Kidney (tissue), 14 donors: ENCODE results near the gene ARHGEF10L. TPM values are rescaled to one million over a fixed set of nuclear protein-coding genes. Genes with fewer than 3 reads are reported as not detected.

Experiments
- DNase-seq, 5 donors: peaks; one replicate each; pipeline ENCODE4 v3.0.0-alpha.2; 2013 to 2020
- FAIRE-seq: peaks from 2 replicates; lab custom pipeline; 2012; peaks lifted over from hg19 to GRCh38; lab: Jason Lieb, UNC
- H3K27ac ChIP-seq, 2 donors: one replicate each; pipeline ENCODE4 v1.7.0; 2013; ENCODE audit warnings: low read depth in 2 of 2, low read length in 2 of 2, inconsistent platforms in 1 of 2
- H3K27me3 ChIP-seq: one replicate; pipeline ENCODE4 v1.7.1; 2013; ENCODE audit warnings: low read length, inconsistent platforms; ENCODE audit not compliant: control insufficient read depth, insufficient read depth
- H3K36me3 ChIP-seq, 3 donors: one replicate each; pipeline versions ENCODE4 v1.7.0 to v1.7.1; 2013; ENCODE audit warnings: low read length in 3 of 3, control low read depth in 1 of 3, inconsistent platforms in 1 of 3; ENCODE audit not compliant: insufficient read depth in 3 of 3, control insufficient read depth in 2 of 3
- H3K4me1 ChIP-seq, 3 donors: one replicate each; pipeline versions ENCODE4 v1.7.0 to v1.7.1; 2013; ENCODE audit warnings: low read length in 3 of 3, inconsistent platforms in 1 of 3, low read depth in 1 of 3; ENCODE audit not compliant: control insufficient read depth in 2 of 3, insufficient read depth in 2 of 3
- H3K4me3 ChIP-seq, 3 donors: one replicate each; pipeline versions ENCODE4 v1.7.0 to v1.8.1; 2013; ENCODE audit warnings: low read length in 3 of 3, control low read depth in 1 of 3, inconsistent platforms in 1 of 3
- H3K9ac ChIP-seq, 3 donors: one replicate each; pipeline versions ENCODE4 v1.7.0 to v1.7.1; 2013; ENCODE audit warnings: low read length in 3 of 3, control low read depth in 1 of 3, inconsistent platforms in 1 of 3
- H3K9me3 ChIP-seq, 3 donors: one replicate each; pipeline versions ENCODE4 v1.7.0 to v1.7.1; 2013; ENCODE audit warnings: low read length in 3 of 3, control low read depth in 1 of 3, inconsistent platforms in 1 of 3; ENCODE audit not compliant: control insufficient read depth in 2 of 3, insufficient read depth in 1 of 3
- CTCF ChIP-seq: IDR thresholded peaks from 3 replicates; pipeline ENCODE4 v1.5.1; 2012; ENCODE audit warnings: mild to moderate bottlenecking, moderate library complexity, borderline replicate concordance; ENCODE audit not compliant: insufficient read depth; ENCODE audit errors: extremely low read depth
- intact Hi-C: fragments of 100-400 bp; cut with DNase I; formaldehyde crosslinking; loops from one replicate; pipeline ENCODE4 v1.11.1; 2022
- polyA plus RNA-seq: library from polyadenylated mRNA; stranded (reverse); fragments of 350-450 nt; fragmentation: Illumina TruSeq; extraction: RNeasy Lipid Tissue Mini Kit (QIAGEN cat#74804); gene quantifications from one replicate; pipeline ENCODE4 v1.2.3, GENCODE V29; 2014; ENCODE audit warnings: low read depth, low replicate concordance; ENCODE audit not compliant: insufficient read depth
- total RNA-seq: library from RNA; stranded (reverse); fragmentation: NEBNext Ultra II Directional; extraction: Animal tissue kit (Norgen Biotek cat#: 25700); gene quantifications from one replicate; pipeline ENCODE4 v1.2.1, GENCODE V29; 2021
- donor health status: control.
- donor health status: control.
- donor health status: control.
- donor health status: control.
- donor health status: control.
- donor health status: DM: yes; HTN: yes; CAD: no.
- donor health status: Normal renal cell carcinoma (clear cell type).

Gene ARHGEF10L
- total and polyA plus RNA-seq, 2 donors from 2014 or later: 40.8 to 91.9 TPM

GRCh38 chr1:17610085-17610484, 70.6 kb downstream of the ARHGEF10L start:
- TF ChIP-seq CTCF: no peak
- intact Hi-C loops: loop anchor here (5.0 kb wide), 1 partner anchor 113 kb away; no protein-coding TSS in a partner anchor
- no peak overlapping the region for H3K27ac ChIP-seq
- no peaks in the 10 kb centered on the region for H3K9me3 ChIP-seq
- H3K4me1 ChIP-seq: peaks cover 0 to 9% (median 8%) of the 10 kb centered on the region in 3 donors
- no peak for DNase-seq
- H3K27me3 ChIP-seq: no peaks in the 10 kb centered on the region
- no peak for FAIRE-seq
- H3K4me3 ChIP-seq: no peak overlapping the region
- peaks cover 3 to 28% (median 10%) of the 10 kb centered on the region in 3 donors for H3K36me3 ChIP-seq
- H3K9ac ChIP-seq: no peak overlapping the region

- H3K4me1 ChIP-seq: peaks cover 0 to 6% (median 5%) of the 10 kb centered on the region in 3 donors
- no peak for FAIRE-seq
- H3K27ac ChIP-seq: no peak overlapping the region
- H3K9ac ChIP-seq: no peak overlapping the region
- no peaks in the 10 kb centered on the region for H3K27me3 ChIP-seq
- no peaks in the 10 kb centered on the region for H3K9me3 ChIP-seq
- intact Hi-C loops: loop anchor here (5.0 kb wide), 1 partner anchor 113 kb away; no protein-coding TSS in a partner anchor
- peaks cover 3 to 34% (median 10%) of the 10 kb centered on the region in 3 donors for H3K36me3 ChIP-seq
- DNase-seq: no peak
- no peak overlapping the region for H3K4me3 ChIP-seq
- TF ChIP-seq CTCF: no peak
Measured at GRCh38 chr1:17610713-17611112, 71.2 kb downstream of the ARHGEF10L start.

- Histone ChIP-seq H3K4me1 (no peaks in the 10 kb centered on the region), H3K27ac (no peak overlapping the region), H3K27me3 (no peaks in the 10 kb centered on the region), H3K9ac (no peak overlapping the region), H3K9me3 (no peaks in the 10 kb centered on the region), H3K4me3 (no peak overlapping the region), H3K36me3 (peaks cover 3 to 40% (median 17%) of the 10 kb centered on the region in 3 donors)
- FAIRE-seq: no peak
- intact Hi-C loops: loop anchor here (5.0 kb wide), 1 partner anchor 115 kb away; no protein-coding TSS in a partner anchor
- no peak for TF ChIP-seq CTCF
- no peak for DNase-seq
Measured at GRCh38 chr1:17611991-17612390, 72.5 kb downstream of the ARHGEF10L start.

GRCh38 chr1:17612831-17613230, 73.3 kb downstream of the ARHGEF10L start:
- Histone ChIP-seq H3K27ac (no peak overlapping the region), H3K4me3 (no peak overlapping the region), H3K27me3 (no peaks in the 10 kb centered on the region), H3K9ac (no peak overlapping the region), H3K4me1 (peaks cover 0 to 2% (median 0%) of the 10 kb centered on the region in 3 donors), H3K9me3 (no peaks in the 10 kb centered on the region), H3K36me3 (peaks cover 3 to 43% (median 17%) of the 10 kb centered on the region in 3 donors)
- TF ChIP-seq CTCF: no peak
- DNase-seq (no peak), FAIRE-seq (no peak)
- intact Hi-C loops: loop anchor here (5.0 kb wide), 1 partner anchor 116 kb away; no protein-coding TSS in a partner anchor
